Smooth muscle cell (in vitro differentiated cells): ENCODE data around the gene CLEC1A. TPM values are rescaled to one million over a fixed set of nuclear protein-coding genes. Genes with fewer than 3 reads are reported as not detected.
A peak's percentile ranks its signal among the peaks of the same experiment; 100 is the strongest.

Source experiments
- DNase-seq: peaks from one replicate; lab custom pipeline; 2025; ENCODE audit not compliant: unreplicated experiment; lab: John Stamatoyannopoulos, UW
- H2AFZ ChIP-seq: fragments of 200-600 bp; sonication (generic); 2 replicates; pipeline ENCODE4 v1.6.0; 2016; ENCODE audit warnings: antibody characterized with exemption, low read depth, mild to moderate bottlenecking
- H3F3A ChIP-seq: fragments of 200-600 bp; sonication (generic); 2 replicates; pipeline ENCODE4 v1.6.0; 2017; ENCODE audit warnings: antibody characterized with exemption, low read depth
- H3K27ac ChIP-seq: fragments of 200-600 bp; sonication (generic); 2 replicates; pipeline ENCODE4 v1.5.1; 2016; ENCODE audit warnings: low read depth, mild to moderate bottlenecking
- H3K27me3 ChIP-seq: fragments of 200-600 bp; sonication (generic); 2 replicates; pipeline ENCODE4 v1.6.1; 2016; ENCODE audit warnings: low read depth, mild to moderate bottlenecking
- H3K36me3 ChIP-seq: fragments of 200-600 bp; sonication (generic); 2 replicates; pipeline ENCODE4 v1.5.1; 2016; ENCODE audit warnings: low read depth
- H3K4me1 ChIP-seq: fragments of 200-600 bp; sonication (generic); 2 replicates; pipeline ENCODE4 v1.5.1; 2016; ENCODE audit warnings: low read depth
- H3K4me2 ChIP-seq: fragments of 200-600 bp; sonication (generic); 2 replicates; pipeline ENCODE4 v1.6.0; 2016; ENCODE audit warnings: mild to moderate bottlenecking
- H3K4me3 ChIP-seq: fragments of 200-600 bp; sonication (generic); 2 replicates; pipeline ENCODE4 v1.5.1; 2016; ENCODE audit warnings: mild to moderate bottlenecking
- H3K79me2 ChIP-seq: fragments of 200-600 bp; sonication (generic); 2 replicates; pipeline ENCODE4 v1.6.0; 2016; ENCODE audit warnings: low read depth, mild to moderate bottlenecking
- H3K9ac ChIP-seq: fragments of 200-600 bp; sonication (generic); 2 replicates; pipeline ENCODE4 v1.6.0; 2016; ENCODE audit warnings: low read depth
- H3K9me3 ChIP-seq: fragments of 200-600 bp; sonication (generic); replicated peaks from 2 replicates; pipeline ENCODE4 v1.5.1; 2016; ENCODE audit warnings: low read depth
- H4K20me1 ChIP-seq: fragments of 200-600 bp; sonication (generic); 2 replicates; pipeline ENCODE4 v1.6.0; 2016; ENCODE audit warnings: low read depth
- CTCF ChIP-seq: fragments of 200-600 bp; sonication (generic); IDR thresholded peaks from 2 replicates; pipeline ENCODE4 v1.5.1; 2017; ENCODE audit warnings: borderline replicate concordance, mild to moderate bottlenecking, antibody characterized with exemption; ENCODE audit not compliant: insufficient read depth, poor library complexity, severe bottlenecking
- WGBS: methylation state at CpG from one replicate; pipeline ENCODE4 v1.1.7; 2016; ENCODE audit warnings: low lambda C conversion rate; 5-methylcytosine and 5-hydroxymethylcytosine counted together
- polyA plus RNA-seq: library from polyadenylated mRNA; unstranded; fragments of >200 nt; fragmentation: Nextera tagmentation; extraction: Ambion mirVana; gene quantifications from 2 replicates; pipeline ENCODE4 v1.2.1, GENCODE V29; 2016
- total RNA-seq: library from RNA; depleted of rRNA; stranded (reverse); fragments of >200 nt; gene quantifications from 2 replicates; pipeline ENCODE4 v1.2.3, GENCODE V29; 2014

The CLEC1A gene
- total and polyA plus RNA-seq, 2 experiments from 2014 or later, result not detected

GRCh38 chr12:10110256-10110844 lies 11.6 kb upstream of the CLEC1A start:
- no peaks in the 10 kb centered on the region for H3K9me3 ChIP-seq
- H3K4me2 ChIP-seq, result no peak overlapping the region
- no peak overlapping the region for H3K27ac ChIP-seq
- no peaks in the 10 kb centered on the region for H3K4me1 ChIP-seq
- no peaks in the 10 kb centered on the region for H3F3A ChIP-seq
- no peaks in the 10 kb centered on the region for H3K27me3 ChIP-seq
- no peak overlapping the region for H2AFZ ChIP-seq
- no peak for TF ChIP-seq CTCF
- no peaks in the 10 kb centered on the region for H3K36me3 ChIP-seq
- H3K9ac ChIP-seq, result no peak overlapping the region
- no peak overlapping the region for H3K4me3 ChIP-seq
- no peaks in the 10 kb centered on the region for H4K20me1 ChIP-seq
- H3K79me2 ChIP-seq, result no peaks in the 10 kb centered on the region
- no peak for DNase-seq
- 92% methylated on average over 2 of the region's 2 CpGs for WGBS

GRCh38 chr12:10102322-10102721 lies 3.5 kb upstream of the CLEC1A start:
- no peaks in the 10 kb centered on the region for H3K27me3 ChIP-seq
- no peak overlapping the region for H2AFZ ChIP-seq
- H3K9me3 ChIP-seq, result no peaks in the 10 kb centered on the region
- no peaks in the 10 kb centered on the region for H3K79me2 ChIP-seq
- H3K27ac ChIP-seq, result no peak overlapping the region
- H3K36me3 ChIP-seq, result no peaks in the 10 kb centered on the region
- H3K9ac ChIP-seq, result no peak overlapping the region
- WGBS, result 100% methylated on average over 2 of the region's 2 CpGs
- H3K4me1 ChIP-seq, result no peaks in the 10 kb centered on the region
- DNase-seq, result no peak
- H4K20me1 ChIP-seq, result no peaks in the 10 kb centered on the region
- no peak overlapping the region for H3K4me2 ChIP-seq
- no peak for TF ChIP-seq CTCF
- H3F3A ChIP-seq, result peaks cover 7% of the 10 kb centered on the region
- no peak overlapping the region for H3K4me3 ChIP-seq

- no peak for TF ChIP-seq CTCF
- no peaks in the 10 kb centered on the region for H3K9me3 ChIP-seq
- H3K9ac ChIP-seq, result no peak overlapping the region
- H3K27me3 ChIP-seq, result no peaks in the 10 kb centered on the region
- H3K36me3 ChIP-seq, result no peaks in the 10 kb centered on the region
- no peaks in the 10 kb centered on the region for H4K20me1 ChIP-seq
- no peak for DNase-seq
- H3K27ac ChIP-seq, result no peak overlapping the region
- 86% methylated on average over 1 of the region's 1 CpG for WGBS
- no peak overlapping the region for H3K4me3 ChIP-seq
- H3K4me2 ChIP-seq, result peak overlapping the region; percentile 37
- no peaks in the 10 kb centered on the region for H3K79me2 ChIP-seq
- peaks cover 7% of the 10 kb centered on the region for H3F3A ChIP-seq
- H3K4me1 ChIP-seq, result no peaks in the 10 kb centered on the region
- H2AFZ ChIP-seq, result no peak overlapping the region
These were observed 2.9 kb upstream of the CLEC1A start for GRCh38 chr12:10101648-10102220.
